SK-N-SH treated with all-trans-retinoic acid at 6 μM for 48 hours (cell line): ENCODE data around the gene FRYL.

Source experiments
- ATAC-seq: fragments of 200-7000 bp; cut with Tn5 transposase; 3 replicates; pipeline ENCODE4 v1.9.1; 2020; ENCODE audit warnings: mild to moderate bottlenecking, moderate library complexity
- ARNTL ChIP-seq: fragments of 450-650 bp; formaldehyde crosslinking; IDR thresholded peaks from 2 replicates; pipeline ENCODE4 v1.5.0; 2020; ENCODE audit warnings: low read depth, mild to moderate bottlenecking, moderate library complexity, borderline replicate concordance
- BACH2 ChIP-seq: fragments of 250-450 bp; sonication (Bioruptor Pico); IDR thresholded peaks from 2 replicates; pipeline ENCODE4 v1.9.0; 2021; ENCODE audit warnings: mild to moderate bottlenecking, borderline replicate concordance
- CSDC2 ChIP-seq: fragments of 250-450 bp; sonication (Bioruptor Pico); IDR thresholded peaks from 2 replicates; pipeline ENCODE4 v1.5.0; 2020; ENCODE audit warnings: mild to moderate bottlenecking, moderate library complexity
- CSRNP3 ChIP-seq: fragments of 250-450 bp; sonication (Bioruptor Pico); IDR thresholded peaks from 2 replicates; pipeline ENCODE4 v1.5.1; 2021; ENCODE audit warnings: mild to moderate bottlenecking, moderate library complexity
- ESRRG ChIP-seq: fragments of 250-450 bp; sonication (Bioruptor Pico); IDR thresholded peaks from 2 replicates; pipeline ENCODE4 v1.6.1; 2021; ENCODE audit warnings: mild to moderate bottlenecking
- ISL1 ChIP-seq: fragments of 250-450 bp; sonication (Bioruptor Pico); IDR thresholded peaks from 2 replicates; pipeline ENCODE4 v2.1.2; 2022; ENCODE audit warnings: mild to moderate bottlenecking, moderate library complexity
- OSR1 ChIP-seq: fragments of 250-450 bp; sonication (Bioruptor Pico); IDR thresholded peaks from 2 replicates; pipeline ENCODE4 v1.8.0; 2022; ENCODE audit warnings: moderate library complexity, mild to moderate bottlenecking, inconsistent platforms
- PPARA ChIP-seq: fragments of 250-450 bp; sonication (Bioruptor Pico); IDR thresholded peaks from 2 replicates; pipeline ENCODE4 v1.5.0; 2020; ENCODE audit warnings: mild to moderate bottlenecking, borderline replicate concordance
- RARB ChIP-seq: fragments of 250-450 bp; sonication (Bioruptor Pico); IDR thresholded peaks from 2 replicates; pipeline ENCODE4 v1.8.0; 2021; ENCODE audit warnings: mild to moderate bottlenecking, moderate library complexity
- SNAI2 ChIP-seq: fragments of 250-450 bp; sonication (Bioruptor Pico); IDR thresholded peaks from 2 replicates; pipeline ENCODE4 v1.5.0; 2020; ENCODE audit warnings: mild to moderate bottlenecking, moderate library complexity
- TCF4 ChIP-seq: fragments of 250-450 bp; sonication (Bioruptor Pico); IDR thresholded peaks from 2 replicates; pipeline ENCODE4 v1.8.0; 2021; ENCODE audit warnings: mild to moderate bottlenecking, moderate library complexity, borderline replicate concordance
- TOX ChIP-seq: fragments of 250-450 bp; sonication (Bioruptor Pico); IDR thresholded peaks from 2 replicates; pipeline ENCODE4 v1.8.0; 2021; ENCODE audit warnings: mild to moderate bottlenecking, moderate library complexity, borderline replicate concordance
- ZFP3 ChIP-seq: fragments of 250-450 bp; sonication (Bioruptor Pico); IDR thresholded peaks from 2 replicates; pipeline ENCODE4 v1.5.0; 2020; ENCODE audit warnings: mild to moderate bottlenecking, moderate library complexity
- ZFP30 ChIP-seq: fragments of 450-650 bp; formaldehyde crosslinking; IDR thresholded peaks from 2 replicates; pipeline ENCODE4 v1.5.0; 2022; ENCODE audit warnings: mild to moderate bottlenecking, moderate library complexity
- ZNF70 ChIP-seq: fragments of 450-650 bp; formaldehyde crosslinking; IDR thresholded peaks from 2 replicates; pipeline ENCODE4 v1.5.0; 2020; ENCODE audit warnings: mild to moderate bottlenecking, moderate library complexity
- TF ChIP-seq, protein P1 (sequence below): fragments of 250-450 bp; sonication (Bioruptor Pico); IDR thresholded peaks from 2 replicates; pipeline ENCODE4 v1.8.0; 2021; ENCODE audit warnings: low read depth, mild to moderate bottlenecking, moderate library complexity, borderline replicate concordance
- TF ChIP-seq, protein P2 (sequence below): fragments of 250-450 bp; sonication (Bioruptor Pico); IDR thresholded peaks from 2 replicates; pipeline ENCODE4 v1.8.0; 2020; ENCODE audit warnings: mild to moderate bottlenecking, moderate library complexity, borderline replicate concordance

The FRYL gene

GRCh38 chr4:48564151-48564550 lies 215.9 kb downstream of the FRYL start:
- no peak for ATAC-seq
- TF ChIP-seq ZFP30, result no peak
- TF ChIP-seq ARNTL, result no peak
- TF ChIP-seq SNAI2 (CRISPR knock-in tag), result no peak
- no peak for TF ChIP-seq ZNF70 (CRISPR knock-in tag)
- TF ChIP-seq, protein P1, sequence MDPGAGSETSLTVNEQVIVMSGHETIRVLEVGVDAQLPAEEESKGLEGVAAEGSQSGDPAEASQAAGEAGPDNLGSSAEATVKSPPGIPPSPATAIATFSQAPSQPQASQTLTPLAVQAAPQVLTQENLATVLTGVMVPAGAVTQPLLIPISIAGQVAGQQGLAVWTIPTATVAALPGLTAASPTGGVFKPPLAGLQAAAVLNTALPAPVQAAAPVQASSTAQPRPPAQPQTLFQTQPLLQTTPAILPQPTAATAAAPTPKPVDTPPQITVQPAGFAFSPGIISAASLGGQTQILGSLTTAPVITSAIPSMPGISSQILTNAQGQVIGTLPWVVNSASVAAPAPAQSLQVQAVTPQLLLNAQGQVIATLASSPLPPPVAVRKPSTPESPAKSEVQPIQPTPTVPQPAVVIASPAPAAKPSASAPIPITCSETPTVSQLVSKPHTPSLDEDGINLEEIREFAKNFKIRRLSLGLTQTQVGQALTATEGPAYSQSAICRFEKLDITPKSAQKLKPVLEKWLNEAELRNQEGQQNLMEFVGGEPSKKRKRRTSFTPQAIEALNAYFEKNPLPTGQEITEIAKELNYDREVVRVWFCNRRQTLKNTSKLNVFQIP (CRISPR knock-in tag), result no peak
- no peak for TF ChIP-seq TCF4 (CRISPR knock-in tag)
- no peak for TF ChIP-seq BACH2 (CRISPR knock-in tag)
- TF ChIP-seq PPARA (CRISPR knock-in tag), result no peak
- TF ChIP-seq, protein P2, sequence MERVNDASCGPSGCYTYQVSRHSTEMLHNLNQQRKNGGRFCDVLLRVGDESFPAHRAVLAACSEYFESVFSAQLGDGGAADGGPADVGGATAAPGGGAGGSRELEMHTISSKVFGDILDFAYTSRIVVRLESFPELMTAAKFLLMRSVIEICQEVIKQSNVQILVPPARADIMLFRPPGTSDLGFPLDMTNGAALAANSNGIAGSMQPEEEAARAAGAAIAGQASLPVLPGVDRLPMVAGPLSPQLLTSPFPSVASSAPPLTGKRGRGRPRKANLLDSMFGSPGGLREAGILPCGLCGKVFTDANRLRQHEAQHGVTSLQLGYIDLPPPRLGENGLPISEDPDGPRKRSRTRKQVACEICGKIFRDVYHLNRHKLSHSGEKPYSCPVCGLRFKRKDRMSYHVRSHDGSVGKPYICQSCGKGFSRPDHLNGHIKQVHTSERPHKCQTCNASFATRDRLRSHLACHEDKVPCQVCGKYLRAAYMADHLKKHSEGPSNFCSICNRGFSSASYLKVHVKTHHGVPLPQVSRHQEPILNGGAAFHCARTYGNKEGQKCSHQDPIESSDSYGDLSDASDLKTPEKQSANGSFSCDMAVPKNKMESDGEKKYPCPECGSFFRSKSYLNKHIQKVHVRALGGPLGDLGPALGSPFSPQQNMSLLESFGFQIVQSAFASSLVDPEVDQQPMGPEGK (CRISPR knock-in tag), result no peak
- no peak for TF ChIP-seq OSR1 (CRISPR knock-in tag)
- TF ChIP-seq RARB (CRISPR knock-in tag), result no peak

DNA sequence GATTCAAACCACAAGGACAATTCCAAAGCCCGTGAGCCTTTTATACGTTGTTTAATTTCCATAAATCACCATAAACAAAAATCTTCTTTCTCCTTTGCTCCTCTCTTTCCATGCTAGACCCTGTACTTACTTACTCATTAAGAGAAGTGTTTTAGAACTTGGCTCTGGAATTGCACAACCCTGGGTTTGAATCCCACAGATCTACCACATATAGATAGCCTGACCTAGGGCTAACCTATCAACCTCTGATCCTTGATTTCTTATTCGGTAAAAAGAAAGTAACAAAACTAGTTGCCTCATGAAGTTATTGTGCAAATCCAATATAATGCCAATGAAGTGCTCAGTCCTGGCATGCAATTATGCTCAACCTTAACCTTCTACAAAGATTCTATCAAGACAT lies 221.3 kb downstream of the FRYL start:
- no peak for TF ChIP-seq CSRNP3
- TF ChIP-seq BACH2 (CRISPR knock-in tag), result no peak
- no peak for TF ChIP-seq TCF4 (CRISPR knock-in tag)
- no peak for TF ChIP-seq TOX (CRISPR knock-in tag)
- TF ChIP-seq ESRRG, result no peak
- TF ChIP-seq CSDC2, result no peak
- TF ChIP-seq, protein P2 (CRISPR knock-in tag), result no peak
- no peak for ATAC-seq

- ATAC-seq, result no peak
These were observed 222.1 kb downstream of the FRYL start for GRCh38 chr4:48558026-48558425.

GRCh38 chr4:48557478-48557877 lies 222.6 kb downstream of the FRYL start:
- ATAC-seq, result no peak
- TF ChIP-seq, protein P2 (CRISPR knock-in tag), result no peak

More at GRCh38 chr4:48558026-48558425, 222.1 kb downstream of the FRYL start:
- no peak for TF ChIP-seq ARNTL
- no peak for TF ChIP-seq CSRNP3
- TF ChIP-seq PPARA (CRISPR knock-in tag), result no peak
- TF ChIP-seq ISL1 (CRISPR knock-in tag), result no peak
- TF ChIP-seq ZFP3, result no peak
- TF ChIP-seq SNAI2 (CRISPR knock-in tag), result no peak
